B cell (primary cell): Measurements from ENCODE around the gene PAM16. TPM values are rescaled to one million over a fixed set of nuclear protein-coding genes. Genes with fewer than 3 reads are reported as not detected.

Source experiments
- ATAC-seq: fragments of 200-7000 bp; cut with Tn5 transposase; one replicate; pipeline ENCODE4 v1.10.0; 2021; ENCODE audit warnings: low read depth, mild to moderate bottlenecking, moderate number of reproducible peaks, moderate library complexity
- CTCF ChIA-PET: fragments of 350-600 bp; sonication (Branson Sonifier 250); formaldehyde crosslinking; loops from one replicate; lab custom pipeline; 2021; ENCODE audit warnings: antibody characterized with exemption, inconsistent platforms; lab: Charles Lee
- POLR2A ChIA-PET: fragments of 350-600 bp; sonication (Branson Sonifier 250); formaldehyde crosslinking; loops from one replicate; lab custom pipeline; 2021; ENCODE audit warnings: antibody characterized with exemption; lab: Charles Lee
- DNase-seq: peaks from one replicate; pipeline ENCODE4 v3.0.0; 2013
- H2AFZ ChIP-seq: 2 replicates; pipeline ENCODE4 v1.6.1; 2012; ENCODE audit warnings: mild to moderate bottlenecking, low read depth, low read length; ENCODE audit not compliant: insufficient read depth, poor library complexity, severe bottlenecking
- H3K27ac ChIP-seq, 2 donors: 1 replicate in 1 of 2; 2 replicates in 1 of 2; pipeline ENCODE4 v1.5.1; 2012 to 2013; ENCODE audit warnings: low read length in 2 of 2, mild to moderate bottlenecking in 2 of 2, moderate library complexity in 1 of 2
- H3K27me3 ChIP-seq, 4 experiments: fragments of 200-600 bp in 1 of 4; sonication (generic) in 1 of 4; replicated peaks in 1 of 4; 1 replicate in 2 of 4; 2 replicates in 2 of 4; pipeline versions ENCODE4 v1.6.1 to v1.7.0; 2013 to 2016; ENCODE audit warnings: low read length in 3 of 4, mild to moderate bottlenecking in 2 of 4, mixed read lengths in 1 of 4, moderate library complexity in 1 of 4; ENCODE audit not compliant: insufficient read depth in 4 of 4, control insufficient read depth in 3 of 4; ENCODE audit errors: control extremely low read depth in 1 of 4
- H3K36me3 ChIP-seq, 2 experiments: replicated peaks in 1 of 2; 1 replicate in 1 of 2; 2 replicates in 1 of 2; pipeline versions ENCODE4 v1.6.1 to v1.7.1; 2013; ENCODE audit warnings: low read length in 1 of 2; ENCODE audit not compliant: insufficient read depth in 2 of 2, control insufficient read depth in 1 of 2; ENCODE audit errors: control extremely low read depth in 1 of 2, extremely low read depth in 1 of 2
- H3K4me1 ChIP-seq, 2 donors: fragments of 200-600 bp in 1 of 2; sonication (generic) in 1 of 2; 1 replicate in 1 of 2; 2 replicates in 1 of 2; pipeline versions ENCODE4 v1.5.1 to v1.6.1; 2013 to 2017; ENCODE audit warnings: low read length in 2 of 2; ENCODE audit not compliant: control insufficient read depth in 2 of 2, insufficient read depth in 2 of 2
- H3K4me2 ChIP-seq: replicated peaks from 2 replicates; pipeline ENCODE3; 2012; ENCODE audit warnings: mild to moderate bottlenecking, low read depth, low read length; ENCODE audit not compliant: poor library complexity, severe bottlenecking
- H3K4me3 ChIP-seq, 5 experiments: fragments of 200-600 bp in 1 of 5; sonication (generic) in 1 of 5; 1 replicate in 3 of 5; 2 replicates in 2 of 5; pipeline versions ENCODE4 v1.5.1 to v1.7.0; 2011 to 2016; ENCODE audit warnings: low read length in 4 of 5, mild to moderate bottlenecking in 4 of 5, low read depth in 2 of 5, control low read depth in 1 of 5, moderate library complexity in 1 of 5; ENCODE audit not compliant: insufficient read depth in 1 of 5; ENCODE audit errors: control extremely low read depth in 1 of 5, extremely low read depth in 1 of 5
- H3K79me2 ChIP-seq: fragments of 200-600 bp; sonication (generic); one replicate; pipeline ENCODE4 v1.6.0; 2016; ENCODE audit warnings: low read length; ENCODE audit not compliant: control insufficient read depth, insufficient read depth
- H3K9ac ChIP-seq: fragments of 200-600 bp; sonication (generic); 2 replicates; pipeline ENCODE4 v1.6.1; 2017; ENCODE audit warnings: mild to moderate bottlenecking, low read length, moderate library complexity
- H3K9me3 ChIP-seq, 3 donors: one replicate each; pipeline versions ENCODE4 v1.6.1 to v1.7.1; 2013; ENCODE audit warnings: low read length in 2 of 3; ENCODE audit not compliant: control insufficient read depth in 2 of 3, insufficient read depth in 1 of 3; ENCODE audit errors: control extremely low read depth in 1 of 3
- H4K20me1 ChIP-seq: 2 replicates; pipeline ENCODE4 v1.6.0; 2012; ENCODE audit warnings: mild to moderate bottlenecking, low read length; ENCODE audit not compliant: insufficient read depth, control insufficient read depth, poor library complexity, severe bottlenecking
- H3K27ac Mint-ChIP-seq: one replicate; pipeline ENCODE4 v1.8.0; 2021; ENCODE audit warnings: mixed read lengths
- H3K27me3 Mint-ChIP-seq: one replicate; pipeline ENCODE4 v1.8.0; 2021; ENCODE audit warnings: mixed read lengths
- H3K4me1 Mint-ChIP-seq: one replicate; pipeline ENCODE4 v1.8.0; 2021; ENCODE audit warnings: mixed read lengths
- H3K4me3 Mint-ChIP-seq: one replicate; pipeline ENCODE4 v1.8.0; 2021; ENCODE audit warnings: mixed read lengths
- H3K9me3 Mint-ChIP-seq: one replicate; pipeline ENCODE4 v1.8.0; 2022; ENCODE audit warnings: mixed read lengths; ENCODE audit not compliant: insufficient read depth
- CTCF ChIP-seq: fragments of 200-600 bp; IDR thresholded peaks from one replicate; pipeline ENCODE4 v1.8.0; 2022; ENCODE audit warnings: antibody characterized with exemption, mild to moderate bottlenecking
- EZH2 ChIP-seq: IDR thresholded peaks from 2 replicates; pipeline ENCODE4 v1.6.1; 2012; ENCODE audit warnings: borderline replicate concordance, low read depth, mild to moderate bottlenecking, moderate library complexity, low read length; ENCODE audit not compliant: insufficient read depth, poor library complexity, severe bottlenecking
- WGBS: methylation state at CpG from one replicate; pipeline ENCODE4 v1.1.5; 2013; ENCODE audit warnings: missing lambda C conversion rate; ENCODE audit not compliant: insufficient coverage; 5-methylcytosine and 5-hydroxymethylcytosine counted together
- intact Hi-C: fragments of 100-400 bp; cut with micrococcal nuclease; formaldehyde crosslinking; loops from one replicate; pipeline ENCODE4 v1.10.0; 2022
- polyA plus RNA-seq: library from polyadenylated mRNA; depleted of rRNA; stranded (reverse); fragments of >200 nt; gene quantifications from 2 replicates; pipeline ENCODE4 v1.2.3, GENCODE V29; 2012
- total RNA-seq, 2 donors: library from RNA; stranded (reverse); fragments of 120-200 nt in 1 of 2; gene quantifications; 1 replicate in 1 of 2; 2 replicates in 1 of 2; pipeline versions ENCODE4 v1.2.3 to v1.2.4, GENCODE V29; 2013 to 2022

Gene PAM16
- total and polyA plus RNA-seq, 2 donors (not counting 1 experiment from before 2014, with no cell fraction given): 57.3 to 64.1 TPM

- Histone ChIP-seq H3K4me1 (peaks cover 4 to 5% of the 10 kb centered on the region in 2 donors), H4K20me1 (no peaks in the 10 kb centered on the region), H3K79me2 (no peaks in the 10 kb centered on the region), H3K27me3 (no peaks in the 10 kb centered on the region), H3K4me2 (no peak overlapping the region), H3K36me3 (no peaks in the 10 kb centered on the region), H3K27ac (no peak overlapping the region), H3K9ac (no peak overlapping the region), H3K4me3 (no peak overlapping the region), H3K9me3 (no peaks in the 10 kb centered on the region), H2AFZ (no peak overlapping the region)
- Mint-ChIP-seq H3K9me3 (no peaks in the 10 kb centered on the region), H3K27ac (no peak overlapping the region), H3K27me3 (peaks cover 10% of the 10 kb centered on the region), H3K4me1 (peaks cover 3% of the 10 kb centered on the region), H3K4me3 (no peak overlapping the region)
- DNase-seq (no peak), ATAC-seq (no peak)
- no peak for TF ChIP-seq CTCF
- TF ChIP-seq EZH2: no peak
- ChIA-PET CTCF (interaction anchor here (0.9 to 7.5 kb wide), 4 partner anchors 17 to 109 kb away, joined by 4 to 152 read pairs (median 6); no protein-coding TSS in a partner anchor), POLR2A (no interaction called here)
- intact Hi-C loops: no loop called here
- 81% methylated on average over 14 of the region's 14 CpGs for WGBS
Measured at GRCh38 chr16:4293181-4293716, 57.9 kb downstream of the PAM16 start.

- Histone ChIP-seq H3K27ac (no peak overlapping the region), H3K9me3 (no peaks in the 10 kb centered on the region), H3K79me2 (no peaks in the 10 kb centered on the region), H3K4me2 (no peak overlapping the region), H3K4me3 (no peak overlapping the region), H3K36me3 (no peaks in the 10 kb centered on the region), H3K27me3 (no peaks in the 10 kb centered on the region), H2AFZ (no peak overlapping the region), H4K20me1 (no peaks in the 10 kb centered on the region), H3K9ac (no peak overlapping the region), H3K4me1 (peaks cover 7 to 8% of the 10 kb centered on the region in 2 donors)
- DNase-seq (no peak), ATAC-seq (no peak)
- no peaks in the 10 kb centered on the region for H3K9me3 Mint-ChIP-seq
- WGBS: 94% methylated on average over 3 of the region's 4 CpGs
- intact Hi-C loops: no loop called here
- H3K4me1 Mint-ChIP-seq: peaks cover 6% of the 10 kb centered on the region
- TF ChIP-seq EZH2: no peak
- TF ChIP-seq CTCF: no peak
- ChIA-PET POLR2A (no interaction called here), CTCF (interaction anchor here (3.6 to 7.5 kb wide), 3 partner anchors 17 to 110 kb away, joined by 37 to 152 read pairs (median 55); no protein-coding TSS in a partner anchor)
- H3K27me3 Mint-ChIP-seq: peaks cover 15% of the 10 kb centered on the region
- H3K4me3 Mint-ChIP-seq: no peak overlapping the region
- no peak overlapping the region for H3K27ac Mint-ChIP-seq
Measured at GRCh38 chr16:4291699-4292098, 59.4 kb downstream of the PAM16 start.
